AG10803 (cell line): Measurements from ENCODE around the gene C6orf52.

ENCODE experiments used
- DNase-seq: peaks from one replicate; pipeline ENCODE4 v3.0.0; 2010; ENCODE audit warnings: low read depth
- H3K4me3 ChIP-seq: 2 replicates; pipeline ENCODE4 v1.5.1; 2011; ENCODE audit warnings: mild to moderate bottlenecking, low read length, control low read depth
- TF ChIP-seq, protein P1 (sequence below): conservative IDR thresholded peaks from 2 replicates; pipeline ENCODE4 v1.5.1; 2011; ENCODE audit warnings: mild to moderate bottlenecking, low read length, control low read depth, inconsistent platforms

The C6orf52 gene

DNA sequence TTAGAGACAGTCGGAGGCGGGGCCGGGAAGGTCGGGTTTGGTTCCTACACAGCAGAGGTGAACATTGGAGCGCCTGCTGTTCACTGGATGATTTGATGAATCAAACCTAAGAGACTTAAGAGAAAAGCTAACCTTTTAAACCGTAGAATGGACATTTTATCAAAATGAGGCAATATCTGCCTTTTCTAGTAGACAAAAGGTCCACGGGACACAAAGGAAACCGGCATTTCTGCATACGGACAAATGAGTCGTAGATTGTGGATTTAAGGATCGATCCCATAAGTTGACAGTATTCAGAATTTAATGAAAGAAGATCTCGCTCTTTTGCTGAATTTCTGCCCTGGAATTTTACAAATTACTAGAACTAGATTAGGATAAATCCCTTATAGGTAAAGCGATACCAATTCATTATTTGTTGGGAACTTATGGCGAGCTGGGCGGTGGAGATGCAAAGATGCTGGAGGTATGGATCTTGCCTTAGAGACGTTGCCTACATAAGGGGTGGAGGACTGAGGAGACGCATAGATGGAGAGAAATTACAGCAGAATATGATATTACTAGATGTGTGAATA lies 756 bp upstream of the C6orf52 start:
- DNase-seq: no peak
- peak overlapping the region; percentile 98 for H3K4me3 ChIP-seq

DNA sequence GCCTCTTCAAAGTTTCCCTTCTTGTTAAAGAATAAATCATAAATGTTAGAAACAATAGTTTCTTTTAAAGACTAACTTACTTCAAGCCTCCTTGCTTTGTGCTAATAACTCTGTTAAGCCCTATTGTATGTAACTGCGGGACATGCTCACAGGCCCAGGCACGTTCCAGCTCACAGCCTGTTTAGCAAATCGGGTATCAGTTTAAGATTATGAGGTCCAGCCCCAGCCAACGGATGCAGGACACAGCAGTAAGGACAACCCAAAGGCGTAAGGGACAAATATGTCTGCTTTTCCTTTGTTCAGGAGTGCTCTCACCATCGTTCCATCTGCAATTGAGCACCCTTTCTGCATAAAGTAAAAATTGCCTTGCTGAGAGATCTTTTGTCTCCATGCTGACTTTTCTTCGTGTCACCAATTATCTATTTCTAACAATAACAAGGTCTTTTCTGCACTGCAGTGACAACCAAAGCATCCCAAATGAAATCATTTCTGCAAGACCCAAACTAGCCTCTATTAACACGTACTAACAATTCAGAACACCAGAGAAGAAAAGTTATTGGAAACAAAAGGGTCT lies 1.4 kb downstream of the C6orf52 start:
- TF ChIP-seq, protein P1, sequence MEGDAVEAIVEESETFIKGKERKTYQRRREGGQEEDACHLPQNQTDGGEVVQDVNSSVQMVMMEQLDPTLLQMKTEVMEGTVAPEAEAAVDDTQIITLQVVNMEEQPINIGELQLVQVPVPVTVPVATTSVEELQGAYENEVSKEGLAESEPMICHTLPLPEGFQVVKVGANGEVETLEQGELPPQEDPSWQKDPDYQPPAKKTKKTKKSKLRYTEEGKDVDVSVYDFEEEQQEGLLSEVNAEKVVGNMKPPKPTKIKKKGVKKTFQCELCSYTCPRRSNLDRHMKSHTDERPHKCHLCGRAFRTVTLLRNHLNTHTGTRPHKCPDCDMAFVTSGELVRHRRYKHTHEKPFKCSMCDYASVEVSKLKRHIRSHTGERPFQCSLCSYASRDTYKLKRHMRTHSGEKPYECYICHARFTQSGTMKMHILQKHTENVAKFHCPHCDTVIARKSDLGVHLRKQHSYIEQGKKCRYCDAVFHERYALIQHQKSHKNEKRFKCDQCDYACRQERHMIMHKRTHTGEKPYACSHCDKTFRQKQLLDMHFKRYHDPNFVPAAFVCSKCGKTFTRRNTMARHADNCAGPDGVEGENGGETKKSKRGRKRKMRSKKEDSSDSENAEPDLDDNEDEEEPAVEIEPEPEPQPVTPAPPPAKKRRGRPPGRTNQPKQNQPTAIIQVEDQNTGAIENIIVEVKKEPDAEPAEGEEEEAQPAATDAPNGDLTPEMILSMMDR: no peak
- peak overlapping the region; percentile 98 for H3K4me3 ChIP-seq
- no peak for DNase-seq

More for the DNA sequence above, 756 bp upstream of the C6orf52 start:
- TF ChIP-seq, protein P1: no peak

DNA sequence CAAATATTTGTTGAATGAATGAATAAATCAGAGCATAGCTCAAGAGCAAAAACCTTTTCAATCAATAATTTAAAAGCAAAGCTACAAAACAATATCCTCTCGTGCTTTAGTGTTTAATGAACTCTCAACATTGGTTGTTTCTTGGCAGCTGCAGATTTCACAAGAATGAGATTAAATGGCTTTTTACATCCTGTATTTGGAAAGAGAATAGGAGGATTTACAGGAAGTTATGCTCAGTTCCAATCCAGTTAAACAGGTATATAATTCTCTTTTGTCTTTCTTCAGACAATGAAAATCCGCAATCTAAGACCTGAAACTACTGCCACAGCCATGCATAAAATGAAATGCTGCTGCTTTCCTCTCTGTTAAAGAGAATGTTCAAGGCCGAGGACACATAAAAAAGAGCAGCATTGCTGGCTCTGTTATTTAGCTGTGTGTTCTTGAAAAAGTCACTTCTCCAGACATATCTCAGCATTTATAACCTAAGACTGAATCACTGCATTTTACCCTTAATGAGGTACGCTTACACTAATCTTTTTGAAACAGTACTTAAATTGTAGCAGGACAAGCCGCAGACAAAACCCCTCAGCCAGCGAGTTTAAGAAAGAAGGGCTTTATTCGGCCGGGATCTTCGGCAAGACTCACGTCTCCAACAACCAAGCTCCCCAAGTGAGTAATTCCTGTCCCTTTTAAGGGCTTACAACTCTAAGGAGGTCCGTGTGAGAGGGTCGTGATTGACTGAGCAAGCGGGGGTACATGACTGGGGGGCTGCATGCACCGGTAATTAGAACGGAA lies 3.6 kb downstream of the C6orf52 start:
- DNase-seq: no peak
- H3K4me3 ChIP-seq: no peak overlapping the region
- TF ChIP-seq, protein P1: no peak

DNA sequence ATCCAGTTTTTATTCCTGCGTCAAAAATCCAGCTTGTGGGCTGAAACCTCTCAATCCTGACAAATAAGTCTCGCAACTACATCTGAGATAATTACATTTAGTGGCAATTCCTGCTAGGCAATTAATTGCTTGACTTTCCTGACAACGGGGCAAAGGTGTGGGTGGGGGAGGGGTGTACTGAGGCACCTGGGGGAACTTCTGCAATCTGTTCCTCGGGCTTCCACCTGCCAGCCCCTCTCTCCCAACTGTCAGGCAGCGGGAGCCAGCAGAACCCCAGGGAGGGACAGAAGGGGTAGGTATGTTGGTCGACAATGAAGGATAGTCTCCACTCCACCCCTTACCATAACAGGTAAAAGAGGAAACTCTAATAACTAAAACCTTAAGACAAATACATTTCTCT lies 6.8 kb downstream of the C6orf52 start:
- TF ChIP-seq, protein P1: no peak
- H3K4me3 ChIP-seq: no peak overlapping the region
- DNase-seq: no peak

DNA sequence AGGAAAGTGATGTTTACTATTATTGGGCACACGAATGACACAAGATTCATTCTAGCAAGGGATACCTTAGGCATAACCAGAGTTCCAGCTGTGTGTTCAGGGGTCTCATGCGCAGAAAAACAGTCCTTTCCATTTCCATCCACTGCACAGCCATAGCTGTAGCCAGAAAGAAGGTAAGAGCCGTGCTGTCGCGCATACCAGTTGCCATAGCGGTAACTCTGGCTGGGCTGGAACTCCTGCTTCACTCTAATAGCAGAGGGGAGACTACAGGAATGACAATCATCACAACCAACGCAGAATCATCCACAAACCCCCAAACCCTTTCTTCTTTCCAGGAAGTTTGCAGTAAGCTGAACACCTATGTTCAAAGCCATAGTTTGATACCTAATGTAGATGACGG lies 7.5 kb downstream of the C6orf52 start:
- TF ChIP-seq, protein P1: no peak
- H3K4me3 ChIP-seq: no peak overlapping the region
- no peak for DNase-seq

DNA sequence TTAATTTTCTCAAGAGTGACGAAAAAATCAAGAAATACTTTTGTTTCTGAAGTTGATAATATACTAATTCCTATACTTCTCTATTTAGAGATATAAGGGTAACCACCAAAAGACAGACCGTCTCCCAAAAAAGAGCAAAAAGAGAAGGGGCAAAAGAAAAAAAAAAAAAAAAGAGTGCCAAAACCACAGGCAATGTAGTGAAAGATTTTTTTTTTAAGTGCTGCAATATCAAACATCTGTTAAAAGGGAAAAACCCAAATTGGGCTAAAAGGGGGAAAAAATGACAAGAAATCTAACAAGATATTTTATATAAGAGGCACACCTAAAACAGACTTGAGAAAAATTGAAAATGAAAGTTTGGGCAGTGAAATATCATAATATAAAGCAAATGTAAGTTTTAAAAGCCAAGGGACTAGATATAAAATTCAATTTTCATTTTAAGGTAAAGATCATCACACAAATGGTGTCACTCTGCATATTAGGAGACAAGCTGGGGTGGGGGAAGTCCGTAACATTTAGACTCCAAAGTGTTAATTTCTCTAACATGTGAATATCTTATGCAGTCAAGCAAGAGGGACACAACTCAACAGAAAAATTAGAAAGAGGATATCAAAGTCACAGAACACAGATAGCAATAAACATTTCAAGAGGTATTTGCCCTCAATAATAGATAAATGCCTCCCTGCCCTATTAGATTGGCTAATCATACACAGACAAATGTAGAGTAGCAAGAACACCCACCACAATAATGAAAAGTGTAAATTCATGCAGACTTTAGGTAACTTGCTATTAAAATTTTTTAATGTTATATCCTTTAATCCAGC lies 9.1 kb downstream of the C6orf52 start:
- TF ChIP-seq, protein P1: no peak
- H3K4me3 ChIP-seq: no peak overlapping the region
- no peak for DNase-seq
